Uterus (tissue), 4 donors: Measurements from ENCODE around the gene MLIP. TPM values are rescaled to one million over a fixed set of nuclear protein-coding genes. Genes with fewer than 3 reads are reported as not detected.

Source experiments
- DNase-seq, 2 donors: peaks; one replicate each; pipeline ENCODE4 v3.0.0-alpha.2; 2019 to 2020
- H3K27ac ChIP-seq, 2 donors: fragments of 200-600 bp; sonication (generic); 1 replicate in 1 of 2; 2 replicates in 1 of 2; pipeline ENCODE4 v1.5.1; 2016 to 2018
- H3K27me3 ChIP-seq, 2 donors: fragments of 200-600 bp; sonication (generic); one replicate each; pipeline ENCODE4 v1.5.1; 2018 to 2019; ENCODE audit warnings: control low read depth in 1 of 2
- H3K36me3 ChIP-seq, 2 donors: fragments of 200-600 bp; sonication (generic); one replicate each; pipeline ENCODE4 v1.5.1; 2019; ENCODE audit warnings: control low read depth in 1 of 2
- H3K4me1 ChIP-seq, 2 donors: fragments of 200-600 bp; sonication (generic); one replicate each; pipeline ENCODE4 v1.5.1; 2018 to 2019; ENCODE audit warnings: control low read depth in 1 of 2
- H3K4me3 ChIP-seq, 2 donors: fragments of 200-600 bp; sonication (generic); 1 replicate in 1 of 2; 2 replicates in 1 of 2; pipeline ENCODE4 v1.5.1; 2018 to 2019; ENCODE audit warnings: mild to moderate bottlenecking in 1 of 2
- H3K9me3 ChIP-seq, 2 donors: fragments of 200-600 bp; sonication (generic); one replicate each; pipeline ENCODE4 v1.5.1; 2019; ENCODE audit warnings: control low read depth in 1 of 2
- POLR2A ChIP-seq, 2 donors: fragments of 450-650 bp; IDR thresholded peaks; one replicate each; pipeline ENCODE4 v1.6.1; 2016; ENCODE audit warnings: antibody characterized with exemption in 2 of 2, mild to moderate bottlenecking in 1 of 2, moderate library complexity in 1 of 2
- intact Hi-C: fragments of 100-400 bp; cut with DNase I; formaldehyde crosslinking; loops from one replicate; pipeline ENCODE4 v1.15.1; 2023; ENCODE audit warnings: low total_unique reads
- total RNA-seq, 4 donors: library from RNA; depleted of rRNA in 3 of 4; stranded (reverse); fragments of >200 nt in 3 of 4; gene quantifications; one replicate each; pipeline versions ENCODE4 v1.1.0 to v1.2.4, GENCODE V29; 2014 to 2023
- TF ChIP-seq, protein P1 (sequence below), 4 experiments: fragments of 200-600 bp in 2 of 4; fragments of 450-650 bp in 2 of 4; sonication (generic) in 2 of 4; IDR thresholded peaks; one replicate each; pipeline ENCODE4 v1.5.1; 2016 to 2019; ENCODE audit warnings: antibody characterized with exemption in 4 of 4, mild to moderate bottlenecking in 2 of 4, moderate library complexity in 1 of 4
- donor health status: DM: yes; HTN: yes; CAD: no.

Gene MLIP
- total RNA-seq, 4 donors from 2014 or later, result not detected

DNA sequence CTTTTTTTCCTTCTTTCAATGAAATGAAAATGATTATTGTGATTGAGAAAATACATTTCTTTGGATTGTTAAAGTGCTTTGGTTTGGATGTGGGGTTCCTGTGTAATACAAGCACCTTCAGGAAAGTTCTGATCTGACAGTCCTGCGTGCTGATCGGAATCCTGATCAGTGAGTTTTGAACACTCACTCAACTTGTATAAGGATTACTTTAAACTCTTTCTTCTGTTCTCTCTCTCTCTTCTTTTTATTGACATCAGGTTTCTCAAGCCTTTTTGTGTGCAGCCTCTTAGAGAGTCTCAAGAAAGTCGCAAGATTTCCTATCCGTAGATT is 197.7 kb downstream of the MLIP start:
- Histone ChIP-seq H3K27ac (no peak overlapping the region), H3K4me1 (no peaks in the 10 kb centered on the region), H3K9me3 (no peaks in the 10 kb centered on the region), H3K4me3 (no peak overlapping the region), H3K36me3 (no peaks in the 10 kb centered on the region), H3K27me3 (no peaks in the 10 kb centered on the region)
- DNase-seq, result no peak
- intact Hi-C loops, result no loop called here
- TF ChIP-seq, protein P1, sequence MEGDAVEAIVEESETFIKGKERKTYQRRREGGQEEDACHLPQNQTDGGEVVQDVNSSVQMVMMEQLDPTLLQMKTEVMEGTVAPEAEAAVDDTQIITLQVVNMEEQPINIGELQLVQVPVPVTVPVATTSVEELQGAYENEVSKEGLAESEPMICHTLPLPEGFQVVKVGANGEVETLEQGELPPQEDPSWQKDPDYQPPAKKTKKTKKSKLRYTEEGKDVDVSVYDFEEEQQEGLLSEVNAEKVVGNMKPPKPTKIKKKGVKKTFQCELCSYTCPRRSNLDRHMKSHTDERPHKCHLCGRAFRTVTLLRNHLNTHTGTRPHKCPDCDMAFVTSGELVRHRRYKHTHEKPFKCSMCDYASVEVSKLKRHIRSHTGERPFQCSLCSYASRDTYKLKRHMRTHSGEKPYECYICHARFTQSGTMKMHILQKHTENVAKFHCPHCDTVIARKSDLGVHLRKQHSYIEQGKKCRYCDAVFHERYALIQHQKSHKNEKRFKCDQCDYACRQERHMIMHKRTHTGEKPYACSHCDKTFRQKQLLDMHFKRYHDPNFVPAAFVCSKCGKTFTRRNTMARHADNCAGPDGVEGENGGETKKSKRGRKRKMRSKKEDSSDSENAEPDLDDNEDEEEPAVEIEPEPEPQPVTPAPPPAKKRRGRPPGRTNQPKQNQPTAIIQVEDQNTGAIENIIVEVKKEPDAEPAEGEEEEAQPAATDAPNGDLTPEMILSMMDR (IDR thresholded peaks at IDR 0.05), result no peak
- no peak for TF ChIP-seq POLR2A (IDR thresholded peaks at IDR 0.05)

DNA sequence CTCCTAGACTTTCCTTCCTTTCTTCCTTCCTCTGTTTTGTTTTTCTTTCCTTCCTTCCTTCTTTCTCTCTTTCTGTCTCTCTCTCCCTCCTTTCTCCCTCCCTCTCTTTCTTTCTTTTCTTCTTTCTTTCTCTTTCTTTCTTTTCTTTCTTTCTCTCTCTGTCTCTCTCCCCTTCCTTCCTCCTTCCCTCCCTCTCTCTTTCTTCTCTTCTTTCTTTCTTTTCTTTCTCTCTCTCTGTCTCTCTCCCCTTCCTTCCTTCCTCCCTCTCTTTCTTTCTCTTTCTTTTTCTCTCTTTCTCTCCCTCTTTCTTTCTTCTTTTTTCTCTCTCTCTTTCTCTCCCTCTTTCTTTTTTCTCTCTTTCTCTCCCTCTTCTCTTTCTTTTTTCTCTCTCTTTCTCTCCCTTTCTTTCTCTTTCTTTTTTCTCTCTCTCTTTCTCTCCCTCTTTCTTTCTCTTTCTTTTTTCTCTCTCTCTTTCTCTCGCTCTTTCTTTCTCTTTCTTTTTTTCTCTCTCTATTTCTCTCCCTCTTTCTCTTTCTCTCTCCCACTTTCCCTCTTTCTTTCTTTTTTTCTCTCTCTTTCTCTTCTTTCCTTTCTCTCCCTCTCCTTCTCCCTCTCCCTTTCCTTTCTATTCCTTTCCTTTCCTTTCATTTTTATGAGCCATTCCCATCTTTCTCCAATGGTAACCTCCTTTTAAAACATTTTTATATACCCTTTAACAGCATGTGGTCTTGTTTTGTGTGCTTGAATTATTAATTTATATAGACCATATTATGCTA is 199.3 kb downstream of the MLIP start:
- Histone ChIP-seq H3K36me3 (no peaks in the 10 kb centered on the region), H3K9me3 (no peaks in the 10 kb centered on the region), H3K27me3 (no peaks in the 10 kb centered on the region), H3K4me1 (no peaks in the 10 kb centered on the region), H3K4me3 (no peak overlapping the region), H3K27ac (no peak overlapping the region)
- intact Hi-C loops, result no loop called here
- TF ChIP-seq POLR2A (IDR thresholded peaks at IDR 0.05), result no peak
- TF ChIP-seq, protein P1 (IDR thresholded peaks at IDR 0.05), result no peak
- DNase-seq, result no peak

DNA sequence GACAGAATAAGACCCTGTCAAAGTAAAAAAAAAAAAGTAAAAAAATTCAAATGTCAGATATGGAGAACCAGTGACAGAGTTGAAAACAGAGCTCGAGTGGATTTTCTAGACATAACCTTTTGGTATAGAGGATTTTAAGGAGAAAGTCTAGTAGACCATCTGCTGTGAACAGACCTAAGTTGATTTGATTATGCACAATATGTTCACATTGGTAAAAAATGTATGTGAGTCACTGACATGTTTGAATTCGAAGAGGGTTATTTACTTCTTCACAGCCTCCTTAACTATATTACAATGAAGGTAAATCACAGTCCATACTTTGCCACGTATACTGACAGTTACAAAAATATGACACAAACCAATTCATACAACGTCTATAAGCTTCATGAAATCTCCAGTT is 204.4 kb downstream of the MLIP start:
- Histone ChIP-seq H3K9me3 (no peaks in the 10 kb centered on the region), H3K27me3 (no peaks in the 10 kb centered on the region), H3K36me3 (no peaks in the 10 kb centered on the region), H3K27ac (no peak overlapping the region), H3K4me3 (no peak overlapping the region), H3K4me1 (no peaks in the 10 kb centered on the region)
- no peak for DNase-seq
- TF ChIP-seq, protein P1 (IDR thresholded peaks at IDR 0.05), result no peak
- no peak for TF ChIP-seq POLR2A (IDR thresholded peaks at IDR 0.05)
- intact Hi-C loops, result no loop called here

Other genes starting within 250 kb of the MLIP start
- gene TINAG, start 197.0 kb downstream of the MLIP start, total RNA-seq, result not detected